ENCODE data around the gene RNLS. TPM values are rescaled to one million over a fixed set of nuclear protein-coding genes. Genes with fewer than 3 reads are reported as not detected.

RNLS gene
- total RNA-seq, 1 donor from 2014 or later, result 7.1 TPM

DNA sequence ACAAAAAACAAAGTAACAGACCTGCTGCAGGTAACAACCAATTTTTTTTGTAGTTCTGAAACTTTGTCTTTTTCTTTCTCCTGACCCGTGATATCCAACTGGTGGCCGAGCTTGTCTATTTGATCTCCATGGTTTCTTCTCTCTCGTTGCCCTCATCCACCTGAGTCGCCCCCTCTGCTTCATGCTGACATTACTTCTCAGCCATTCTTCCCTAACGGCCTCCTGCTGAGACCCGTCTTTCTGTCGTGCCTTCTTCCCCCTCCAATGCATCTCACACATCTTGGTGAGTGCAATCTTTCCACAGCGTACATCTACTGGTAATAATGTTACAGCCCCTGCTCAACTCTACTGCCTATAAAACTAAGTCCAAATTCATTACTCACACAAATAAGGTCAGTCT lies 352.9 kb downstream of the RNLS start:
- TF ChIP-seq, protein P1, sequence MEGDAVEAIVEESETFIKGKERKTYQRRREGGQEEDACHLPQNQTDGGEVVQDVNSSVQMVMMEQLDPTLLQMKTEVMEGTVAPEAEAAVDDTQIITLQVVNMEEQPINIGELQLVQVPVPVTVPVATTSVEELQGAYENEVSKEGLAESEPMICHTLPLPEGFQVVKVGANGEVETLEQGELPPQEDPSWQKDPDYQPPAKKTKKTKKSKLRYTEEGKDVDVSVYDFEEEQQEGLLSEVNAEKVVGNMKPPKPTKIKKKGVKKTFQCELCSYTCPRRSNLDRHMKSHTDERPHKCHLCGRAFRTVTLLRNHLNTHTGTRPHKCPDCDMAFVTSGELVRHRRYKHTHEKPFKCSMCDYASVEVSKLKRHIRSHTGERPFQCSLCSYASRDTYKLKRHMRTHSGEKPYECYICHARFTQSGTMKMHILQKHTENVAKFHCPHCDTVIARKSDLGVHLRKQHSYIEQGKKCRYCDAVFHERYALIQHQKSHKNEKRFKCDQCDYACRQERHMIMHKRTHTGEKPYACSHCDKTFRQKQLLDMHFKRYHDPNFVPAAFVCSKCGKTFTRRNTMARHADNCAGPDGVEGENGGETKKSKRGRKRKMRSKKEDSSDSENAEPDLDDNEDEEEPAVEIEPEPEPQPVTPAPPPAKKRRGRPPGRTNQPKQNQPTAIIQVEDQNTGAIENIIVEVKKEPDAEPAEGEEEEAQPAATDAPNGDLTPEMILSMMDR (conservative IDR thresholded peaks at IDR 0.05; ENCODE audit: low read depth, low read length), result no peak
- no peak overlapping the region for H3K4me3 ChIP-seq (ENCODE audit: low read depth, low read length)
- DNase-seq (ENCODE audit: low read depth), result no peak

DNA sequence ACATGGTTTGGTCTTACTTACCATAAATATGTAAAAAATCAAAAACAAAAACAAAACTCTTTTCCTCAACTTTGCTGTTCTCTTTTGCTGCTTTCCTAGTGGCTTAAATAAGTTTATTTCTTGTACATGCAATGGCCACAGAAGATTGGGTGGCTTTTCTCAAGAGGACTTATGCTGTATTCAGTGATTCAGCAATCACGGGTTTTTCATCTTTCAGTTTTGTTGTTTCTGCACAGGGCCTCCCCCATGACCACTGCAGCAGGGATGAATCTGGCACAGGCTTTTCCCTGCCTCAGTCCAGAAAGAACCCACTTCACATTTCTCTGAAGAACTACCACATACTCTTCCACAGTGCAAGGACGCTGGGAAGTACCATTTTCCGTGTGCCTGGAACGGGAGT lies 355.0 kb downstream of the RNLS start:
- H3K4me3 ChIP-seq (ENCODE audit: low read depth, low read length), result no peak overlapping the region
- DNase-seq (ENCODE audit: low read depth), result no peak
- TF ChIP-seq, protein P1 (conservative IDR thresholded peaks at IDR 0.05; ENCODE audit: low read depth, low read length), result no peak

DNA sequence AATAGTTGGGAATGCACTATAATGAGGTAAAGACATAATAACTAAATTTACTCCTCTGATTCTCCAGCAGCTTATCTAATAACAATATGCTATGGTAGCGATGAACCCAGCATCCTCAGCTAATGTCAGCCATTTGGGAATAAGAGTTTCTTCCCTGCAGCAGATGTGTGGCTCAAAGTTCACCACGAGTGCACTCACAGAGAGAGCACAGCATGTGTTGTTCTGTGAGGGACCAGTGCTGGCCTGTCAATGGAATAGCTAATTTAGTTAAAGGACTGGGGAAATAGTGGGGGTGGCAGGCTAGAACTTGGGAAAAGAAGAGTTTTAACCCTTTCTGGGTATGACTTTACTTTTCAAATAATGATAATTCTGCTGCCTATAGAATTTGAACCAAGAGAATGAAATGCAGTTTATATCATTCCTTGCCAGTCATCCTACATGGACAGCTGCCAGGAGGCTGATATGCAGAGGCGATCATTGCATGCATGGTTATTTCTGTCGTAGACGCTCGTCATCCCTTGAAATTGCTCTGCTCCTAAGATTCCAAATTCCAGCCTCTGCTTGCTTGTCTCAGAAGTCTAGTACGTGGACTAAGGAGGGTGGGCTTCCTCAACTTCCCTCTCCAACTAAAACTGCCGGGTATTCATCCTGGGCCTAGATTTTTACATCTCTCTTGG lies 355.6 kb downstream of the RNLS start:
- TF ChIP-seq, protein P1 (conservative IDR thresholded peaks at IDR 0.05; ENCODE audit: low read depth, low read length), result no peak
- H3K4me3 ChIP-seq (ENCODE audit: low read depth, low read length), result no peak overlapping the region
- DNase-seq (ENCODE audit: low read depth), result no peak

DNA sequence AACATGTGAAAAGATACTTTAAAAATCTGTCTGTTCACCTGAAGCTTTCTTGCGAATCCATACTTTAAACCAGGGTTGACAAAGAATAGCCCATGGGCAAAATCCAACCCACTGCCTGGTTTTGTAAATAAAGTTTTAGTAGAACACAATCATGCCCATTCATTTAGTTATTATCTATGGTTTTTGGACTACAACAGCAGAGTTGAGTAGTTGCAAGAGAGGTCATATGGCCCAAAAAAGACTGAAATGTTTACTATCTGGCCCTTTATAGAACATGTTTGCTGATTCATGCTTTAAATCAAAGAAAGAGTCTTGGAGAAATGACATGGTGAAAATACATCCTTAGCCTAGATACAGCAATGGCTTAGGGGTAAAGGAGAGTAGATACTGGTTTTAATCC lies 356.2 kb downstream of the RNLS start:
- TF ChIP-seq, protein P1 (conservative IDR thresholded peaks at IDR 0.05; ENCODE audit: low read depth, low read length), result no peak
- H3K4me3 ChIP-seq (ENCODE audit: low read depth, low read length), result no peak overlapping the region
- DNase-seq (ENCODE audit: low read depth), result no peak

DNA sequence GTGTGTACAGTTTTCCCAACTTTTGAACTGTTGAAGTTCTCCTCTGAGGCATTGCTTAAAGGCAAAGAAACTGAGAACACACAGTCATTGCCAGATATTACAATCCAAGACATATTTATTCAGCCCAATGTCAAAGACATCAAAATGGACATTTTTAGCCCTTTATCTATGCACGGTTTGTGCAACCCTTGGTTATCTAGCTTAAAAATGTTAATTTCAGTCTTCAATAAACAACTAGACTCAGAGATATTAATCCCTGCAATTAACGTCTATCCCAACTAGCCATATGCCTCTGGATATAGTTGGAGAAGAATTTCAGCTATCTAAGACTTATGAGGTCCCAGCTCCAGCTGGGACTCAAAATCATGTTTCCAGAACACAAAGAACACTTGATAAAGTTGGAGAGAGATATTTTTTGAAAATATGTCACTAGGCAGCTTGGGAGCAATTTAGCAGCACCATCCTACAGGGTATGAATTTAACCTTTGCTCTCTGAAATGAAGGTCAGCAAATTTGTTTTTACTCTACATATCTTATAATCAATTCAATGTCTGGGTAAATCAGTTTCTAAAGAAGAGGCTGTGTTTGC lies 357.0 kb downstream of the RNLS start:
- TF ChIP-seq, protein P1 (conservative IDR thresholded peaks at IDR 0.05; ENCODE audit: low read depth, low read length), result no peak
- H3K4me3 ChIP-seq (ENCODE audit: low read depth, low read length), result no peak overlapping the region
- no peak for DNase-seq (ENCODE audit: low read depth)

Other genes starting within 250 kb of the RNLS start
- gene LIPJ, start 3.4 kb upstream of the RNLS start, total RNA-seq, result not detected in 2 replicates
- gene LIPF, start 81.1 kb upstream of the RNLS start, total RNA-seq, result not detected in 2 replicates
- gene LIPK, start 122.9 kb upstream of the RNLS start, total RNA-seq, result not detected in 2 replicates
- not detected in 2 replicates for gene LIPN, start 176.7 kb upstream of the RNLS start, total RNA-seq
- not detected in 2 replicates for gene LIPM, start 219.4 kb upstream of the RNLS start, total RNA-seq

Data from epithelial cell of proximal tubule (primary cell).